Measurements from ENCODE around the gene MCIDAS. TPM values are rescaled to one million over a fixed set of nuclear protein-coding genes. Genes with fewer than 3 reads are reported as not detected.

Gene MCIDAS
- total RNA-seq, 5 donors from 2014 or later (not counting 1 experiment from before 2014, with no cell fraction given), result not detected

DNA sequence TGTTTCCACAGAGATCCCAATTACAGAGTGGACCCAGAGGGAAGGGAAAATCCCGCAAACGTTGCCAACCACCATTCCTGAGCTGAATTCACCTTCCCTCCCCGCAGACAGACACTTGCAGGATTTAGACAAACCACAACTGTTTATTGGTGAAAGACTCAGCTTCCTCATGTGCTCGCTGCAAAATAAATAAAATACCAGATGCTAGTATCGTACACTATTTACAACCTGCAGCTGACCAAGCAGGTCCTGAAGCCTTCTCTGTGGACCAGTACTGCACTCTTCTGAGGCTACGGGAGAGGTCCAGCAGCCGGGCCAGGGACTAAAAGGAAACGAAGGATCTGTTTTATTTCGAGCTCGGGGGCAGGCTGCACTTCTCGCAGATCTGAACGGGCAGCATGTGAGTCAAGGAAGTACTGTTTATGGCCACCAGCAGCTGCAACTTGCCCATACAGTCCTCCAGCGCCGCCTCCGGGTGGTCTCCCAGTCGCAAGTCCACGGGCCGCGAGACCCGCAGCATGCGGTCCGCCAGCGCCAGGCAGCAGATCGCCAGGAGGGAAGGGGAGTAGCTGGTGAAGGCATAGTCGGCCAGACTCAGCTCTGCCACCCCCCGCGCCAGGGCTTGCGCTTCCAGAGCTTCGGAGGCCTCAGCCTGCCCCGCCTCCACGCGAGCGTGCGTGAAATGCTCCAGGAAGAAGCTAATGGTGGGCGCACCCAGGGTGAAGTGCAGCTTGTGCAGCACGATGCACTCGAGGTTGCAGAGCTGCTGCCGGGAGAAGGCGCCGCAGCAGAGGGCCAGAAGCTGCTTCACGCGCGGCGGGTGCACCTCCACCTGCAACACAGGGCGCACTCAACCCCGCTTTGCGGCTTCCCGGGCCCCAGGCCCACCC is 4.2 kb upstream of the MCIDAS start:
- ChIA-PET POLR2A (interaction anchor here (0.6 kb wide), 2 partner anchors 50 to 642 kb away, joined by 3 to 4 read pairs; no protein-coding TSS in a partner anchor), CTCF (interaction anchor here in 1 of 2 donors (1.1 to 1.5 kb wide), 2 partner anchors 18 to 59 kb away, joined by 3 read pairs; no protein-coding TSS in a partner anchor)
- ATAC-seq (replicated peaks in 1 of 4), result peak in 2 of 4 experiments; percentile 15 to 18
- peaks cover 37 to 89% of the 10 kb centered on the region in 2 experiments for H3K27me3 ChIP-seq (replicated peaks in 1 of 2; ENCODE audit: control insufficient read depth in 2 of 2, extremely low read depth in 1 of 2, insufficient read depth in 2 of 2, low read length in 1 of 2)
- peaks cover 31 to 41% (median 40%) of the 10 kb centered on the region in 3 donors for H3K4me1 Mint-ChIP-seq
- H3K4me3 Mint-ChIP-seq, result peak overlapping the region; percentile 71 to 97 (median 73)
- H3K27me3 Mint-ChIP-seq, result peaks cover 66 to 77% of the 10 kb centered on the region in 2 donors
- peak overlapping the region in 1 of 2 donors; percentile 49 for H3K27ac Mint-ChIP-seq
- peak overlapping the region; percentile 17 to 88 for H3K4me3 ChIP-seq (ENCODE audit: control insufficient read depth in 1 of 2, extremely low read depth in 1 of 2, low read length in 1 of 2)
- H3K9me3 Mint-ChIP-seq, result no peaks in the 10 kb centered on the region
- H3K4me1 ChIP-seq (ENCODE audit: control insufficient read depth in 1 of 2, extremely low read depth in 1 of 2, insufficient read depth in 2 of 2, low read length in 2 of 2), result peaks cover 16 to 58% of the 10 kb centered on the region in 2 experiments
- no peaks in the 10 kb centered on the region for H3K9me3 ChIP-seq
- WGBS (ENCODE audit: insufficient coverage), result 3% methylated on average over 48 of the region's 48 CpGs
- H3K36me3 ChIP-seq (ENCODE audit: control insufficient read depth in 2 of 2, extremely low read depth in 1 of 2, insufficient read depth in 1 of 2, low read length in 1 of 2), result no peaks in the 10 kb centered on the region
- DNase-seq, result peak in 4 of 35 experiments; percentile 10 to 43 (median 14)
- no peak overlapping the region for H3K27ac ChIP-seq (ENCODE audit: low read length)
- no peaks in the 10 kb centered on the region for H3K36me3 Mint-ChIP-seq

DNA sequence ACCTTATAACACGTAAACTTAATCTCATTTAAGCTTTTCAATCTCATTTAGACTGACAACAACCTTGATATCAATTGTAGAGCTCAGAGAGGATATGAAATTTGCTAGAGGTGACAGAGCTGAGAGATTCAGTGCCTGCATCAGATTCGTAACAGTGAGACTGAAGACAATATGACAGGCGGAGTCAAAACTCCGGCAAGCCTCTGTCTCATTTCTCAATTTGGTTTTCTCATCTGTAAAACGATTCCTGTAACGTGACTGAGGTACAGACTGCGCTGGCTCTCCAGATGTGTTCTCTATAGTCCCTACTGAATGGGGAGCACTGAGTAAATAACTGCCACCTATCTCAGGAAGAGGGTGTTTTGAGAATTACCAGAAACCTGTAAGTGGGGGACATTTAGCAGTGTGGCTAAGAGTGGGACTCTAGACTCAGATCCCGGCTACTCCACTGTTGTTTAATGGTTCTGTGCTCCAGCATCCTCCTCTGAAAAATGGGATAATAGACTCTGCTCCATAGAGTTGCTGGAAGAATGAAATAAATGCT is 3.0 kb upstream of the MCIDAS start:
- no peak overlapping the region for H3K27ac Mint-ChIP-seq
- 27% methylated on average over 7 of the region's 8 CpGs for WGBS (ENCODE audit: insufficient coverage)
- no peaks in the 10 kb centered on the region for H3K9me3 ChIP-seq
- no peaks in the 10 kb centered on the region for H3K9me3 Mint-ChIP-seq
- peaks cover 77 to 80% of the 10 kb centered on the region in 2 donors for H3K27me3 Mint-ChIP-seq
- no peaks in the 10 kb centered on the region for H3K36me3 ChIP-seq (ENCODE audit: control insufficient read depth in 2 of 2, extremely low read depth in 1 of 2, insufficient read depth in 1 of 2, low read length in 1 of 2)
- DNase-seq, result no peak
- H3K27me3 ChIP-seq (replicated peaks in 1 of 2; ENCODE audit: control insufficient read depth in 2 of 2, extremely low read depth in 1 of 2, insufficient read depth in 2 of 2, low read length in 1 of 2), result peaks cover 43 to 96% of the 10 kb centered on the region in 2 experiments
- peaks cover 34 to 48% (median 43%) of the 10 kb centered on the region in 3 donors for H3K4me1 Mint-ChIP-seq
- H3K4me1 ChIP-seq (ENCODE audit: control insufficient read depth in 1 of 2, extremely low read depth in 1 of 2, insufficient read depth in 2 of 2, low read length in 2 of 2), result peaks cover 16 to 61% of the 10 kb centered on the region in 2 experiments
- no peak overlapping the region for H3K27ac ChIP-seq (ENCODE audit: low read length)
- ATAC-seq (replicated peaks in 1 of 4), result no peak
- peak overlapping the region in 1 of 3 donors; percentile 97 for H3K4me3 Mint-ChIP-seq
- no peak overlapping the region for H3K4me3 ChIP-seq (ENCODE audit: control insufficient read depth in 1 of 2, extremely low read depth in 1 of 2, low read length in 1 of 2)
- ChIA-PET CTCF (no interaction called here), POLR2A (interaction anchor here in 1 of 2 donors (0.6 kb wide), 1 partner anchor 38 kb away, joined by 3 read pairs; no protein-coding TSS in a partner anchor)
- no peaks in the 10 kb centered on the region for H3K36me3 Mint-ChIP-seq

DNA sequence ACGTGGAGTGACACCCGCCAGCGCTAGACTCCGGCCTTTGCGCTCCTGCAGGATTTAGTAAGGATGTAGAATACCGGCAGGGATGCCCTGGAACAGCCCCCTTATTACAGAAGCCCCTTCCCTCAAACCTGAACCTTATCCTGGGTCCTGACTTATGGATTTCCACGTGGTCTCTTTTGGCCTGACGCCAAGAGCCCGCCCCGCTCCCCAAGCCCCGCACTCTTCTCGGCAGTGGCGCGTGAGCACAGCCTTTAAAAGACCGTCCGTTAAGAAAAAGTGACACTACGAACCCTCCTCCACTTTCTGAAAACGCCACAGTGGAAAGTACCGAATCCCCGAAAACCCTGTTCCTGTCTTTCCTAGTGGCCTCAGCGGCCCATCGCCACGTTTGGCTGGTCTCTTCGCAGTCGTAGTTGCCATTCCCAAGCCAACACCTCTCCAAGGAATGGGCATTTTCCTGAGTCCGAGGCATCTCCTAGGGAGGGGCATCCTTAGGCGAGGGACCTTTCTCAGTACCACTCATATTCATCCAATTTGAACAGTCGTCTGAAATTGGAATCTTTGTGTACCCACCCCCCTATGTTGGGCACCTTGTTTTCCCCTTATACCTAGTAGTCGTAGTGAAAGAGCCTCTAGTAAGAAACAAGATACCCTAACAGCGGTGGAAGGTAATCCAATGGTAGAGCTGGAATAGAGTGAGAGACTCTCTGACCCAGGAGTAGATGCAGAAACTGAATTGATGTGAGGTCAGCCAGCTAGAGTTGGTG is 732 bp upstream of the MCIDAS start:
- Mint-ChIP-seq H3K9me3 (no peaks in the 10 kb centered on the region), H3K27ac (no peak overlapping the region), H3K27me3 (peaks cover 87 to 89% of the 10 kb centered on the region in 2 donors), H3K4me3 (peak overlapping the region; percentile 64 to 77 (median 64)), H3K36me3 (no peaks in the 10 kb centered on the region), H3K4me1 (peaks cover 44 to 49% (median 48%) of the 10 kb centered on the region in 3 donors)
- H3K4me3 ChIP-seq (ENCODE audit: control insufficient read depth in 1 of 2, extremely low read depth in 1 of 2, low read length in 1 of 2), result peak overlapping the region in 1 of 2 donors; percentile 28
- CTCF ChIA-PET, result interaction anchor here in 1 of 2 donors (0.5 kb wide), 1 partner anchor 13 kb away, joined by 3 read pairs; no protein-coding TSS in a partner anchor
- no peak overlapping the region for H3K27ac ChIP-seq (ENCODE audit: low read length)
- POLR2A ChIA-PET, result no interaction called here
- H3K9me3 ChIP-seq, result no peaks in the 10 kb centered on the region
- WGBS (ENCODE audit: insufficient coverage), result 7% methylated on average over 16 of the region's 30 CpGs
- H3K4me1 ChIP-seq (ENCODE audit: control insufficient read depth in 1 of 2, extremely low read depth in 1 of 2, insufficient read depth in 2 of 2, low read length in 2 of 2), result peaks cover 17 to 52% of the 10 kb centered on the region in 2 experiments
- ATAC-seq (replicated peaks in 1 of 4) (no peak), DNase-seq (no peak)
- H3K36me3 ChIP-seq (ENCODE audit: control insufficient read depth in 2 of 2, extremely low read depth in 1 of 2, insufficient read depth in 1 of 2, low read length in 1 of 2), result no peaks in the 10 kb centered on the region
- peaks cover 46 to 94% of the 10 kb centered on the region in 2 experiments for H3K27me3 ChIP-seq (replicated peaks in 1 of 2; ENCODE audit: control insufficient read depth in 2 of 2, extremely low read depth in 1 of 2, insufficient read depth in 2 of 2, low read length in 1 of 2)

DNA sequence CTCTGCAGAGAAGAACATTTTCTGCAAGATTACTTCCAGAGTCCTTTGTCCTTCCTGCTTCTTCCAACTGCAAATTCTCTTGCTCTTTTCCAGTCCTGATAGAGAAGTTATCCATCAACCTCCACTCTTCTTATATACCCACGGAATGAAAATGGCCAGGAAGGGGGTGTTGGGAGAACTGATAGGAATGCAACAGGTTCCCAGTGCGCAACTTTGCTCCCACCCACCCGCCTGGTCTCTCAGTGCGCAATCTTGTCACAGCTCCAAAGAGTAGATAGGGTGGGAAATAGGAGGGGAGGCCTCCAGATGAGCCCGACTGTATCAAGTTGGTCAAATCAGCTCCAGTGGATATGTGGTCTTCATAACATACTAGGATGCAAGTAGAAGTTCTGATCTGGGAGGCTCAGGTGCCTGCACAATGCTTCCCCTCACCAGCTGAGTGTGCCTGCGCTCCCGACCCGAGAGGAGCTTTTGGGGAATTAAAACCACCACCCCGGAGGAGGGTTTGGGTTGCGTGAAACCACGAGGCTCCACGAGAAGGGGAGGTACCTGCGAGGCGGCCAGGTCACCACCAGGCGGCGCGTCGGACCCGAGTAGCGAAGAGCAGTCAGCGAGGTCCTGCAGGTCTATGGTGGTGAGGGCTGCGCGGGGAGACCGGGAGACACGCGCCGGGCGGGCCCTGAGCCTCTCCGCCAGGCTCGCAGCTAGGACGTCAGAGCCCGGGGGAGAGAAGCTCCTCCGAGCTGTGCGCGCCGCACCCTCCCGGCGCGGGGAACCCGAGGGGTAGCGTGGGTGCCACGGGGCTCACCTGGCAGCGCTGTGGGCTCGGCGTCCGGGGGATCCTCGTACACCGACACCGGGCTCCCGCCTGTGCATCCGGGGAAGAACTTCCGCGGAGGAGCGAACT is 835 bp downstream of the MCIDAS start:
- 1% methylated on average over 49 of the region's 54 CpGs for WGBS (ENCODE audit: insufficient coverage)
- Mint-ChIP-seq H3K36me3 (no peaks in the 10 kb centered on the region), H3K9me3 (no peaks in the 10 kb centered on the region), H3K27ac (no peak overlapping the region), H3K27me3 (peaks cover 85 to 86% of the 10 kb centered on the region in 2 donors), H3K4me1 (peaks cover 38 to 43% (median 43%) of the 10 kb centered on the region in 3 donors), H3K4me3 (peak overlapping the region; percentile 47 to 77 (median 53))
- Histone ChIP-seq H3K27me3 (replicated peaks in 1 of 2; ENCODE audit: control insufficient read depth in 2 of 2, extremely low read depth in 1 of 2, insufficient read depth in 2 of 2, low read length in 1 of 2) (peaks cover 54 to 94% of the 10 kb centered on the region in 2 experiments), H3K4me1 (ENCODE audit: control insufficient read depth in 1 of 2, extremely low read depth in 1 of 2, insufficient read depth in 2 of 2, low read length in 2 of 2) (peaks cover 3 to 41% of the 10 kb centered on the region in 2 experiments), H3K4me3 (ENCODE audit: control insufficient read depth in 1 of 2, extremely low read depth in 1 of 2, low read length in 1 of 2) (peak overlapping the region; percentile 19 to 28), H3K27ac (ENCODE audit: low read length) (no peak overlapping the region), H3K9me3 (no peaks in the 10 kb centered on the region), H3K36me3 (ENCODE audit: control insufficient read depth in 2 of 2, extremely low read depth in 1 of 2, insufficient read depth in 1 of 2, low read length in 1 of 2) (no peaks in the 10 kb centered on the region)
- CTCF ChIA-PET, result interaction anchor here in 1 of 2 donors (0.5 kb wide), 1 partner anchor 18 kb away, joined by 5 read pairs; no protein-coding TSS in a partner anchor
- ATAC-seq (replicated peaks in 1 of 4) (peak; percentile 40 to 66 (median 50)), DNase-seq (peak in 6 of 35 experiments; percentile 6 to 47 (median 27))
- POLR2A ChIA-PET, result no interaction called here

DNA sequence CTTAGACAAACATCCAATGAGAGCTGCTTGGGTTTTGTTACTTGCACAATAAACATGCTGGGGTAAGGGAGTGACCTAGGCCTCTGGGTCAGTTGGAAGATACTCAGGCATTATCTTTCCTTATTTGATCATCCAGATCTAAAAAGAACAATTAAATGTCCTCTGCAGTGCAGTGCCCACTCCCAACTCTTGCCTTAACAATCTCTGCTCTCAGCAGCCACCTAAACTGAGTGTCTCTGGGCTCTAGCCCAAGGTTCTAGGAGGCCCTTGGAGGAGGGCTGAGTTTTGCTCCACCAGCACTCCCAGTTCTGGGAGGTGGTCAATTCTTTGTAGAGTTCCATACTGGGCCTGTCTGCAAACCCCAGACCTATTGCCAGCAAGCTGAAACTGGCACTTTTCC is 1.8 kb downstream of the MCIDAS start:
- Mint-ChIP-seq H3K4me3 (peak overlapping the region in 1 of 3 donors; percentile 77), H3K27ac (no peak overlapping the region), H3K9me3 (no peaks in the 10 kb centered on the region), H3K4me1 (peaks cover 40 to 43% (median 42%) of the 10 kb centered on the region in 3 donors), H3K27me3 (peaks cover 84 to 86% of the 10 kb centered on the region in 2 donors), H3K36me3 (no peaks in the 10 kb centered on the region)
- Histone ChIP-seq H3K27ac (ENCODE audit: low read length) (no peak overlapping the region), H3K9me3 (no peaks in the 10 kb centered on the region), H3K36me3 (ENCODE audit: control insufficient read depth in 2 of 2, extremely low read depth in 1 of 2, insufficient read depth in 1 of 2, low read length in 1 of 2) (no peaks in the 10 kb centered on the region), H3K4me1 (ENCODE audit: control insufficient read depth in 1 of 2, extremely low read depth in 1 of 2, insufficient read depth in 2 of 2, low read length in 2 of 2) (peaks cover 8 to 43% of the 10 kb centered on the region in 2 experiments), H3K27me3 (replicated peaks in 1 of 2; ENCODE audit: control insufficient read depth in 2 of 2, extremely low read depth in 1 of 2, insufficient read depth in 2 of 2, low read length in 1 of 2) (peaks cover 50 to 92% of the 10 kb centered on the region in 2 experiments), H3K4me3 (ENCODE audit: control insufficient read depth in 1 of 2, extremely low read depth in 1 of 2, low read length in 1 of 2) (no peak overlapping the region)
- CTCF ChIA-PET, result no interaction called here
- POLR2A ChIA-PET, result no interaction called here
- no peak for DNase-seq
- no peak for ATAC-seq (replicated peaks in 1 of 4)
